Epithelial cell of alveolus of lung (primary cell): Measurements from ENCODE around the gene SLC25A13. TPM values are rescaled to one million over a fixed set of nuclear protein-coding genes. Genes with fewer than 3 reads are reported as not detected.

Experiments used
- total RNA-seq: library from RNA; depleted of rRNA; stranded (reverse); fragments of >200 nt; gene quantifications from 2 replicates; pipeline ENCODE4 v1.2.1, GENCODE V29; 2015

Gene SLC25A13
- total RNA-seq, result 7.5 and 16.0 TPM in 2 replicates

DNA sequence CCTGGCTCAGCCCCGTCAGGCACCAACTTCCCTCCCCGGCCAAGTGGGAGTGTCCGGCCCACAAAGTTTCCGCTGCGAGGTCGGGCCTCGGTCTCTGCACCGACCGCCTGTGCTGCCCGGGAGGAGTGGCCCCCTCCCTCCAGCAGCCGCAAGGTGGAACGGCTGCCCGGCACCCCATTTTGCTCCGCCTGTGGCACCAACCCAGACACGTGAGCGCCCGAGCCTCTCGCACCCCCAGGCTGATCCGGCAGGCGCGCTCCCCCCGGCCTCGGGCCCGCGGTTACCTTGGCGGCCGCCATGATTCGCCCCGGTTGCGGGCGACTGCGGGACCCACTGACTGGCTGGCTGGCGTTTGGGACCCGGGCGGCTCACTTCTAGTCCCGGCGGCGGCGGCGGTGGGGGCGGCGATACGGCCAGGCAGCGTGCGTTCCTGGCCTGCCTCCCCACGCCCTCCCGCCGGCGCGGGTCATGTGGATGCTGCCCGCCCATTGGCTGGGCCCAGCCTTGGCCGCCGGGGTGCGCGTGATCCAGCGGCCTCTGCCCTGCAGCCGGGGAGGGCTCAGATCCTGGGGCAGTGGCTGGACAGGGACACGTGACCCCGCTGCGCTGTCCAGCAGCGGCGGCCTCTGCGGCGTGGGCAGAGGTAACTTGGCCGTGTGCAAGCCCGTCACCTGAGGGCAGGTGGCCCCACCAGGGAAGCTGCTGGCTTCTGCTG, at the start of gene SLC25A13:
Gene SLC25A13 (minus strand): TSS at position 441 of the 715 bp plus-strand sequence. CDS start 142 bp downstream, at position 299.

